Sigmoid colon (tissue), 7 donors: ENCODE measurements around the gene E2F6. TPM values are rescaled to one million over a fixed set of nuclear protein-coding genes. Genes with fewer than 3 reads are reported as not detected.

Experiments
- DNase-seq: peaks from one replicate; pipeline ENCODE4 v3.0.0-alpha.2; 2019
- H3K27ac ChIP-seq, 4 donors: fragments of 200-600 bp; sonication (generic); one replicate each; pipeline ENCODE4 v1.5.1; 2016 to 2019; ENCODE audit warnings: mild to moderate bottlenecking in 1 of 4
- H3K27me3 ChIP-seq, 3 donors: fragments of 200-600 bp; sonication (generic); one replicate each; pipeline ENCODE4 v1.5.1; 2019; ENCODE audit warnings: mild to moderate bottlenecking in 1 of 3
- H3K36me3 ChIP-seq, 4 donors: fragments of 200-600 bp; sonication (generic); one replicate each; pipeline ENCODE4 v1.5.1; 2016 to 2019
- H3K4me1 ChIP-seq, 4 donors: fragments of 200-600 bp; sonication (generic); one replicate each; pipeline ENCODE4 v1.5.1; 2017 to 2019
- H3K4me3 ChIP-seq, 4 donors: fragments of 200-600 bp; sonication (generic); one replicate each; pipeline ENCODE4 v1.5.1; 2017 to 2019; ENCODE audit warnings: mild to moderate bottlenecking in 2 of 4, moderate library complexity in 1 of 4
- H3K9me3 ChIP-seq, 4 donors: fragments of 200-600 bp in 3 of 4; sonication (generic) in 3 of 4; one replicate each; pipeline versions ENCODE4 v1.5.1 to v1.6.1; 2013 to 2019
- EP300 ChIP-seq, 4 donors: sonication (generic); formaldehyde crosslinking; IDR thresholded peaks; one replicate each; pipeline ENCODE4 v1.6.1; 2017; ENCODE audit warnings: antibody characterized with exemption in 4 of 4
- POLR2A ChIP-seq, 2 donors: fragments of 450-650 bp; IDR thresholded peaks; one replicate each; pipeline ENCODE4 v1.6.1; 2016; ENCODE audit warnings: antibody characterized with exemption in 2 of 2, mild to moderate bottlenecking in 2 of 2, moderate library complexity in 2 of 2
- POLR2AphosphoS5 ChIP-seq, 4 donors: sonication (generic); formaldehyde crosslinking; IDR thresholded peaks; one replicate each; pipeline ENCODE4 v1.6.1; 2017; ENCODE audit warnings: antibody characterized with exemption in 4 of 4
- WGBS, 2 donors: extraction: QIAGEN DNeasy Blood & Tissue Kit; methylation state at CpG; one replicate each; pipeline ENCODE4 v1.1.7; 2013; 5-methylcytosine and 5-hydroxymethylcytosine counted together
- intact Hi-C: fragments of 100-400 bp; cut with DNase I; formaldehyde crosslinking; loops from one replicate; pipeline ENCODE4 v1.15.1; 2023
- polyA plus RNA-seq, 3 donors: library from polyadenylated mRNA; stranded (reverse); fragments of 200-250 nt; gene quantifications; one replicate each; pipeline ENCODE4 v1.2.3, GENCODE V29; 2013
- total RNA-seq, 4 donors: library from RNA; depleted of rRNA; stranded (reverse); fragments of >200 nt; gene quantifications; one replicate each; pipeline ENCODE4 v1.1.0, GENCODE V29; 2016
- TF ChIP-seq, protein P1 (sequence below), 4 experiments: fragments of 450-650 bp in 3 of 4; fragments of 200-600 bp in 1 of 4; IDR thresholded peaks; one replicate each; pipeline ENCODE4 v1.5.1; 2016 to 2019; ENCODE audit warnings: antibody characterized with exemption in 4 of 4, mild to moderate bottlenecking in 3 of 4, moderate library complexity in 2 of 4
- donor health status: healthy with polysubstance abuse.
- donor health status: Bipolar disorder and iron deficiency.
- donor health status: healthy.

E2F6 gene
- total and polyA plus RNA-seq, 7 donors = 3.6 to 24.2 (median 11.8) TPM

DNA sequence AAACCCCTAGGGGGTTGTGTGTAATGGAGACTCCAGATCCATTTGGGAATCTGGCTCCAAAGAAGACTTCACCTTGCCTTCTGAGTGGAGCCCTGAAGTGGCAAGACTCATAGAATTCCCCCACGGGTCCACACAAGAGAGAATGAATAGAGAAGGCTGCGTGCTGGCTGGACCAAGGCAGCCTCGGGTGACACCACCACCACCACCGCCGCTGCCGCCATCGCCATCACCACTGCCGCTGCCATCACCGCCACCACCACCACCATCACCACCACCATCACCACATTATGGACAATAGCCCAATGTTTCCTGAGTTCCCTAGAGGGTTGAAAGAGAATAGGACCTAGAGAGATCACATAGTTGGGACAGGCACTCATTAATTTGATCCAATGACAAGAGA lies 63.5 kb downstream of the E2F6 start:
- DNase-seq = no peak
- peaks cover 0 to 14% (median 3%) of the 10 kb centered on the region in 4 donors for H3K4me1 ChIP-seq
- H3K4me3 ChIP-seq = no peak overlapping the region
- no peaks in the 10 kb centered on the region for H3K9me3 ChIP-seq
- H3K36me3 ChIP-seq = no peaks in the 10 kb centered on the region
- TF ChIP-seq POLR2A (IDR thresholded peaks at IDR 0.05) (no peak), EP300 (IDR thresholded peaks at IDR 0.05) (no peak), POLR2AphosphoS5 (IDR thresholded peaks at IDR 0.05) (no peak)
- TF ChIP-seq, protein P1, sequence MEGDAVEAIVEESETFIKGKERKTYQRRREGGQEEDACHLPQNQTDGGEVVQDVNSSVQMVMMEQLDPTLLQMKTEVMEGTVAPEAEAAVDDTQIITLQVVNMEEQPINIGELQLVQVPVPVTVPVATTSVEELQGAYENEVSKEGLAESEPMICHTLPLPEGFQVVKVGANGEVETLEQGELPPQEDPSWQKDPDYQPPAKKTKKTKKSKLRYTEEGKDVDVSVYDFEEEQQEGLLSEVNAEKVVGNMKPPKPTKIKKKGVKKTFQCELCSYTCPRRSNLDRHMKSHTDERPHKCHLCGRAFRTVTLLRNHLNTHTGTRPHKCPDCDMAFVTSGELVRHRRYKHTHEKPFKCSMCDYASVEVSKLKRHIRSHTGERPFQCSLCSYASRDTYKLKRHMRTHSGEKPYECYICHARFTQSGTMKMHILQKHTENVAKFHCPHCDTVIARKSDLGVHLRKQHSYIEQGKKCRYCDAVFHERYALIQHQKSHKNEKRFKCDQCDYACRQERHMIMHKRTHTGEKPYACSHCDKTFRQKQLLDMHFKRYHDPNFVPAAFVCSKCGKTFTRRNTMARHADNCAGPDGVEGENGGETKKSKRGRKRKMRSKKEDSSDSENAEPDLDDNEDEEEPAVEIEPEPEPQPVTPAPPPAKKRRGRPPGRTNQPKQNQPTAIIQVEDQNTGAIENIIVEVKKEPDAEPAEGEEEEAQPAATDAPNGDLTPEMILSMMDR (IDR thresholded peaks at IDR 0.05) = no peak
- intact Hi-C loops = no loop called here
- H3K27ac ChIP-seq = no peak overlapping the region
- WGBS, 2 donors = 98 to 99% methylated on average over 9 of the region's 9 CpGs
- no peaks in the 10 kb centered on the region for H3K27me3 ChIP-seq

DNA sequence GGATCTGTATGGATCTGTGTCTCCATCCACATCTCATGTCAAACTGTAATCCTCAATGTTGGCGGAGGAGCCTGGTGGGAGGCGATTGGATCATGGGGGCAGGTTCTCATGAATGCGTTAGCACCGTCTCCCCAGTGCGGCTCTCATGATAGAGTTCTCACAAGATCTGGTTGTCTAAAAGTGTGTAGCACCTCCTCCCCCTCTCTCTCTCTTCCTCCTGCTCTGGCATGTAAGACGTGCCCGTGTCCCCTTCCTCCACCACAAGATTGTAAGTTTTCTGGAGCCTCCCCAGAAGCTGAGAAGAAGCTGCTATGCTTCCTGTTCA lies 66.6 kb downstream of the E2F6 start:
- intact Hi-C loops = no loop called here

GRCh38 chr2:11398750-11399437 lies 67.1 kb downstream of the E2F6 start:
- Histone ChIP-seq H3K27me3 (no peaks in the 10 kb centered on the region), H3K9me3 (no peaks in the 10 kb centered on the region), H3K4me3 (no peak overlapping the region), H3K27ac (no peak overlapping the region), H3K4me1 (peaks cover 0 to 2% (median 0%) of the 10 kb centered on the region in 4 donors), H3K36me3 (no peaks in the 10 kb centered on the region)
- intact Hi-C loops = no loop called here
- no peak for DNase-seq
- 21 to 79% methylated on average over 16 of the region's 16 CpGs for WGBS, 2 donors
- TF ChIP-seq, protein P1 (IDR thresholded peaks at IDR 0.05) = no peak
- no peak for TF ChIP-seq POLR2A (IDR thresholded peaks at IDR 0.05)
- no peak for TF ChIP-seq POLR2AphosphoS5 (IDR thresholded peaks at IDR 0.05)
- TF ChIP-seq EP300 (IDR thresholded peaks at IDR 0.05) = no peak

More for the DNA sequence above, 66.6 kb downstream of the E2F6 start:
- Histone ChIP-seq H3K4me1 (no peaks in the 10 kb centered on the region), H3K27ac (no peak overlapping the region), H3K4me3 (no peak overlapping the region), H3K36me3 (no peaks in the 10 kb centered on the region), H3K27me3 (no peaks in the 10 kb centered on the region), H3K9me3 (no peaks in the 10 kb centered on the region)
- WGBS, 2 donors = 91 to 98% methylated on average over 7 of the region's 7 CpGs
- TF ChIP-seq EP300 (IDR thresholded peaks at IDR 0.05) = no peak
- no peak for TF ChIP-seq POLR2A (IDR thresholded peaks at IDR 0.05)
- TF ChIP-seq POLR2AphosphoS5 (IDR thresholded peaks at IDR 0.05) = no peak
- TF ChIP-seq, protein P1 (IDR thresholded peaks at IDR 0.05) = no peak
- DNase-seq = no peak

- no peaks in the 10 kb centered on the region for H3K36me3 ChIP-seq
- H3K27me3 ChIP-seq = no peaks in the 10 kb centered on the region
- WGBS, 2 donors = 87 to 93% methylated on average over 2 of the region's 2 CpGs
- TF ChIP-seq, protein P1 (IDR thresholded peaks at IDR 0.05) = no peak
- TF ChIP-seq POLR2AphosphoS5 (IDR thresholded peaks at IDR 0.05) = no peak
- TF ChIP-seq POLR2A (IDR thresholded peaks at IDR 0.05) = no peak
- TF ChIP-seq EP300 (IDR thresholded peaks at IDR 0.05) = no peak
- H3K27ac ChIP-seq = no peak overlapping the region
- DNase-seq = no peak
- H3K4me3 ChIP-seq = no peak overlapping the region
- no peaks in the 10 kb centered on the region for H3K9me3 ChIP-seq
- intact Hi-C loops = no loop called here
- H3K4me1 ChIP-seq = peaks cover 0 to 6% (median 2%) of the 10 kb centered on the region in 4 donors
Observed at GRCh38 chr2:11397513-11397912, 68.4 kb downstream of the E2F6 start.
